Endothelial cell of umbilical vein (primary cell): ENCODE data around the gene TEX22.

ENCODE experiments used
- EZH2 ChIP-seq: IDR thresholded peaks from 2 replicates; pipeline ENCODE4 v1.6.1; 2012; ENCODE audit warnings: borderline replicate concordance, low read depth, mild to moderate bottlenecking, moderate library complexity, low read length, inconsistent platforms; ENCODE audit not compliant: severe bottlenecking
- TF ChIP-seq, protein P1 (sequence below): IDR thresholded peaks from 2 replicates; pipeline ENCODE4 v1.6.1; 2011; ENCODE audit not compliant: insufficient read depth, insufficient read length
- TF ChIP-seq, protein P2 (sequence below), 2 donors: IDR thresholded peaks; 1 replicate in 1 of 2; 2 replicates in 1 of 2; pipeline ENCODE4 v1.5.1; 2011; ENCODE audit warnings: low read length in 2 of 2, mild to moderate bottlenecking in 2 of 2, moderate library complexity in 2 of 2, control low read depth in 1 of 2, inconsistent platforms in 1 of 2, low read depth in 1 of 2; ENCODE audit not compliant: insufficient read depth in 1 of 2; ENCODE audit errors: extremely low read depth in 1 of 2

DNA sequence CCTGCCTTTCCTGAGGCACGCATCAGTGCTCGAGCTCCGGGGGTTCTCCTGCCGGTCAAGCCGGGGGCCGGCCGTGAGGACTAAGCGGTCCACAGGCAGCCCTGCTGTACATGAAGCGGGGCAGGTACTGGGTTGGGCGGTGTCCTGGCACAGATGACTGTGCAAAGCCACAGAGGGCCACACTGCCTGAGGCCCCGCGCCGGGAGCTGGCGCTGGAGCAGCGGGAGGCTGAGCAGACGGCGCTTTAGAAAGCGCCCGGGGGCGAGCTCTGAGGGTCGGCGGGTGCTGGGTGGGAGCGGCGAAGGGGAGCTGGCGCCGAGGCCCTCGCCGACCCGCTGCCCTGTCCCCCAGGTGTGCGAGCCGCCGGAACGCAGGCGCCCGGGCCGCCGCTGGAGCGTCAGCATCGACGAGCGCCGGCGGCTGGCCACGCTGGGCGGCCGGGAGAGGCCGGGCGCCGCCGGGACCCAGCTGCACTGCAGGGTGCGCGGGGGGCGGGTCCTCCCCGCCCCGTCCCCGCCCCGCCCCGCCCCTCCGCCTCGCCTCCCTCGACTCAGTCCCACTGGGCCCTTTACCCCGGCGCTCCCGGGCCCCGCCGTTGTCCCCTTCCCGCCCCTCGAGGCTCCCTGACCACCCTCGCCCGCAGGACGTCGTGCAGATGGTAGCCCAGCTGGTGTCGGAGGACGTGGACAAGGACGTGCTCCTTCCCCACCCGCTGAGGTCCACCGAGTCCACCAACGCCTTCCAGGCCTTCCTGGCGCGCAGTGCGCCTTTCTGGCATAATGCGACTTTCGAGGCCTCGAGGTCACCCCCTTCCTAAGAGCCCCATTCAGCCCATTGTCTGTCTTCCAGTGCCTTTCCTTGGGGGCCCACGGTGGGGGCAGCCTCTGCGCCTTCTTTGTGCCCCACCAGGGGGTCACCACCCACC, 12.9 kb downstream of the TEX22 start:
- TF ChIP-seq, protein P1, sequence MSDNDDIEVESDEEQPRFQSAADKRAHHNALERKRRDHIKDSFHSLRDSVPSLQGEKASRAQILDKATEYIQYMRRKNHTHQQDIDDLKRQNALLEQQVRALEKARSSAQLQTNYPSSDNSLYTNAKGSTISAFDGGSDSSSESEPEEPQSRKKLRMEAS = no peak
- TF ChIP-seq, protein P2, sequence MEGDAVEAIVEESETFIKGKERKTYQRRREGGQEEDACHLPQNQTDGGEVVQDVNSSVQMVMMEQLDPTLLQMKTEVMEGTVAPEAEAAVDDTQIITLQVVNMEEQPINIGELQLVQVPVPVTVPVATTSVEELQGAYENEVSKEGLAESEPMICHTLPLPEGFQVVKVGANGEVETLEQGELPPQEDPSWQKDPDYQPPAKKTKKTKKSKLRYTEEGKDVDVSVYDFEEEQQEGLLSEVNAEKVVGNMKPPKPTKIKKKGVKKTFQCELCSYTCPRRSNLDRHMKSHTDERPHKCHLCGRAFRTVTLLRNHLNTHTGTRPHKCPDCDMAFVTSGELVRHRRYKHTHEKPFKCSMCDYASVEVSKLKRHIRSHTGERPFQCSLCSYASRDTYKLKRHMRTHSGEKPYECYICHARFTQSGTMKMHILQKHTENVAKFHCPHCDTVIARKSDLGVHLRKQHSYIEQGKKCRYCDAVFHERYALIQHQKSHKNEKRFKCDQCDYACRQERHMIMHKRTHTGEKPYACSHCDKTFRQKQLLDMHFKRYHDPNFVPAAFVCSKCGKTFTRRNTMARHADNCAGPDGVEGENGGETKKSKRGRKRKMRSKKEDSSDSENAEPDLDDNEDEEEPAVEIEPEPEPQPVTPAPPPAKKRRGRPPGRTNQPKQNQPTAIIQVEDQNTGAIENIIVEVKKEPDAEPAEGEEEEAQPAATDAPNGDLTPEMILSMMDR (IDR thresholded peaks at IDR 0.05; ENCODE audit: extremely low read depth in 1 of 2, insufficient read depth in 1 of 2, low read depth in 1 of 2, low read length in 2 of 2) = no peak
- TF ChIP-seq EZH2 = peak; percentile 52
